Transverse colon (tissue), 3 donors: ENCODE data around the gene SLCO4A1.

ENCODE experiments used
- EP300 ChIP-seq: sonication (generic); formaldehyde crosslinking; IDR thresholded peaks from one replicate; pipeline ENCODE4 v1.6.1; 2017; ENCODE audit warnings: antibody characterized with exemption, low read depth
- POLR2A ChIP-seq: fragments of 450-650 bp; IDR thresholded peaks from one replicate; pipeline ENCODE4 v1.6.1; 2016; ENCODE audit warnings: antibody characterized with exemption, mild to moderate bottlenecking, moderate library complexity
- TF ChIP-seq, protein P1 (sequence below), 5 experiments: fragments of 200-600 bp in 3 of 5; fragments of 450-650 bp in 2 of 5; sonication (generic) in 3 of 5; IDR thresholded peaks; 1 replicate in 2 of 5; 2 replicates in 3 of 5; pipeline ENCODE4 v1.5.1; 2016 to 2017; ENCODE audit warnings: antibody characterized with exemption in 5 of 5, inconsistent platforms in 3 of 5, mild to moderate bottlenecking in 2 of 5, moderate library complexity in 1 of 5

DNA sequence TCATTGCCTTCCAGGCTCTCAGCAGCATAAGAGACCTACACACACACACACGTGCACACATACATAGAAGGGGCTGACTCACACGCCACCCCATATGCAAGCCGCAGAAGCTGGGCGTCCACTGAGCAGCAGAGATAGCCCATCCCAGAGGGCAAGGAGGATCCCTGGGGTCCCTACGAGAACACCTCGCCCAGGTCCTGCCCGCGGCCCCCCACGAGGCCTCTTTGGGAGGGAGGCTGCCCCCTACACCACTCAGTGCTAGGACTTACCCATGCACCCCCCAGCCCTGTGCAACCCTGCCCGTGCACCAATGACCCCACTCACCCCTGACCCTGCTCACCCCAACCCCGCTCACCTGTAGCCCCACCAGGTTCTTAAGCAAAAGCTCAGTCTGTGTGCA is 45.8 kb downstream of the SLCO4A1 start:
- TF ChIP-seq, protein P1, sequence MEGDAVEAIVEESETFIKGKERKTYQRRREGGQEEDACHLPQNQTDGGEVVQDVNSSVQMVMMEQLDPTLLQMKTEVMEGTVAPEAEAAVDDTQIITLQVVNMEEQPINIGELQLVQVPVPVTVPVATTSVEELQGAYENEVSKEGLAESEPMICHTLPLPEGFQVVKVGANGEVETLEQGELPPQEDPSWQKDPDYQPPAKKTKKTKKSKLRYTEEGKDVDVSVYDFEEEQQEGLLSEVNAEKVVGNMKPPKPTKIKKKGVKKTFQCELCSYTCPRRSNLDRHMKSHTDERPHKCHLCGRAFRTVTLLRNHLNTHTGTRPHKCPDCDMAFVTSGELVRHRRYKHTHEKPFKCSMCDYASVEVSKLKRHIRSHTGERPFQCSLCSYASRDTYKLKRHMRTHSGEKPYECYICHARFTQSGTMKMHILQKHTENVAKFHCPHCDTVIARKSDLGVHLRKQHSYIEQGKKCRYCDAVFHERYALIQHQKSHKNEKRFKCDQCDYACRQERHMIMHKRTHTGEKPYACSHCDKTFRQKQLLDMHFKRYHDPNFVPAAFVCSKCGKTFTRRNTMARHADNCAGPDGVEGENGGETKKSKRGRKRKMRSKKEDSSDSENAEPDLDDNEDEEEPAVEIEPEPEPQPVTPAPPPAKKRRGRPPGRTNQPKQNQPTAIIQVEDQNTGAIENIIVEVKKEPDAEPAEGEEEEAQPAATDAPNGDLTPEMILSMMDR (IDR thresholded peaks at IDR 0.05) = no peak
- TF ChIP-seq POLR2A = no peak
- no peak for TF ChIP-seq EP300
